ENCODE data around the gene SETD6.

DNA sequence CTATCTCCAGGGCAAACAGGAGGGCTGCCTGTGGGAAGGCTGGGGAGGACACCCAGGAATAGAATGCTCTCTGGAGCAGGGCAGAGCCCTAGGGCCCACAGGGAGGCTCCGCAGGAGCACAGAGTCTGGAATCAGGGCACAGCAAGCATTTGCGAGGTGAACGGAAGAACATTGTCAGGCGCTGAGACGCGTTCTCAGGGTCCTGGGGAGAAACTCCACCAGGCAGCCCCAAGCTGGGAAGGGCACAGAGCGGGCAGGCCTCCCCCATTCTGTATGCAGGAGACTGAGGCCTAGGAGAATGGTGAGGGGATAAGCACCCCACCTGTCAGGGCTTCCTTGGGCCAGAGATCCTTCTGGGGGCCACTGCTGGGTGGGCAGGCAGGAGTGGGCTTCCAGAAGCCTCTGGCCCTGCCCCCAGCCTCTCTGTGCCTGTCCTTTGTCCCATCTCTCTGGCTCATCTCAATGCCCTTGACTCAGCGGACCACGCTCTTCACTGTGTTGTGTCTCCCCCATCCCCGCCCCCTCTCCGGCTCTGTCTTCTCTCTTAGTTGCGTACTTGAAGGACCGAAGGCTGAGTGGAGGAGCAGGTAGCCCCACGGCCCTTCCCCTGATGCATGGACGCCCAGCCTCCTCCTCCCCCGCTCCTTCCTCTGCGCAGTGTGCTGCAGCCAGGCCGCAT lies 5.1 kb upstream of the SETD6 start:
- TF ChIP-seq CTCF (IDR thresholded peaks at IDR 0.05 in 4 of 5, conservative IDR thresholded peaks at IDR 0.05 in 1 of 5) (no peak), POLR2A (IDR thresholded peaks at IDR 0.05) (no peak)

Data from gastrocnemius medialis (tissue), 4 donors.